Spleen (tissue), 7 donors: ENCODE results near the gene PRKAR2A.
"Not testable (repeated sequence)": the region's sequence is repeated elsewhere in the genome, so short reads cannot be mapped to it uniquely, and the experiment has no call there.

Experiments
- POLR2A ChIP-seq, 3 donors: fragments of 450-650 bp; IDR thresholded peaks; one replicate each; pipeline ENCODE4 v1.5.1; 2017; ENCODE audit warnings: antibody characterized with exemption in 3 of 3, mild to moderate bottlenecking in 1 of 3
- POLR2AphosphoS5 ChIP-seq, 3 donors: sonication (generic); formaldehyde crosslinking; IDR thresholded peaks; one replicate each; pipeline ENCODE4 v1.5.1; 2017; ENCODE audit warnings: antibody characterized with exemption in 3 of 3
- TF ChIP-seq, protein P1 (sequence below), 11 experiments: fragments of 200-600 bp in 7 of 11; fragments of 450-650 bp in 4 of 11; sonication (generic) in 4 of 11; IDR thresholded peaks in 8 of 11; conservative IDR thresholded peaks in 3 of 11; 1 replicate in 7 of 11; 2 replicates in 4 of 11; pipeline versions ENCODE4 v1.4.0 to v1.8.0; 2016 to 2021; ENCODE audit warnings: antibody characterized with exemption in 11 of 11, inconsistent platforms in 4 of 11, mild to moderate bottlenecking in 1 of 11
- donor health status: DM: no; HTN: no; CAD: no; lungs with moderate emphysema.
- donor health status: DM: no; HTN: no; CAD: no.
- donor health status: DM: no; HTN: no; CAD: no.

GRCh38 chr3:48723293-48723692 lies 124.4 kb downstream of the PRKAR2A start:
- TF ChIP-seq, protein P1, sequence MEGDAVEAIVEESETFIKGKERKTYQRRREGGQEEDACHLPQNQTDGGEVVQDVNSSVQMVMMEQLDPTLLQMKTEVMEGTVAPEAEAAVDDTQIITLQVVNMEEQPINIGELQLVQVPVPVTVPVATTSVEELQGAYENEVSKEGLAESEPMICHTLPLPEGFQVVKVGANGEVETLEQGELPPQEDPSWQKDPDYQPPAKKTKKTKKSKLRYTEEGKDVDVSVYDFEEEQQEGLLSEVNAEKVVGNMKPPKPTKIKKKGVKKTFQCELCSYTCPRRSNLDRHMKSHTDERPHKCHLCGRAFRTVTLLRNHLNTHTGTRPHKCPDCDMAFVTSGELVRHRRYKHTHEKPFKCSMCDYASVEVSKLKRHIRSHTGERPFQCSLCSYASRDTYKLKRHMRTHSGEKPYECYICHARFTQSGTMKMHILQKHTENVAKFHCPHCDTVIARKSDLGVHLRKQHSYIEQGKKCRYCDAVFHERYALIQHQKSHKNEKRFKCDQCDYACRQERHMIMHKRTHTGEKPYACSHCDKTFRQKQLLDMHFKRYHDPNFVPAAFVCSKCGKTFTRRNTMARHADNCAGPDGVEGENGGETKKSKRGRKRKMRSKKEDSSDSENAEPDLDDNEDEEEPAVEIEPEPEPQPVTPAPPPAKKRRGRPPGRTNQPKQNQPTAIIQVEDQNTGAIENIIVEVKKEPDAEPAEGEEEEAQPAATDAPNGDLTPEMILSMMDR (IDR thresholded peaks at IDR 0.05 in 8 of 11, conservative IDR thresholded peaks at IDR 0.05 in 3 of 11): not testable (repeated sequence)
- TF ChIP-seq POLR2AphosphoS5, POLR2A (IDR thresholded peaks at IDR 0.05): not testable (repeated sequence)
